ENCODE measurements around the gene KISS1R.
"Not testable (repeated sequence)": the region's sequence is repeated elsewhere in the genome, so short reads cannot be mapped to it uniquely, and the experiment has no call there.

The KISS1R gene

GRCh38 chr19:882871-883497 is 34.1 kb upstream of the KISS1R start:
- no peak for DNase-seq

DNA sequence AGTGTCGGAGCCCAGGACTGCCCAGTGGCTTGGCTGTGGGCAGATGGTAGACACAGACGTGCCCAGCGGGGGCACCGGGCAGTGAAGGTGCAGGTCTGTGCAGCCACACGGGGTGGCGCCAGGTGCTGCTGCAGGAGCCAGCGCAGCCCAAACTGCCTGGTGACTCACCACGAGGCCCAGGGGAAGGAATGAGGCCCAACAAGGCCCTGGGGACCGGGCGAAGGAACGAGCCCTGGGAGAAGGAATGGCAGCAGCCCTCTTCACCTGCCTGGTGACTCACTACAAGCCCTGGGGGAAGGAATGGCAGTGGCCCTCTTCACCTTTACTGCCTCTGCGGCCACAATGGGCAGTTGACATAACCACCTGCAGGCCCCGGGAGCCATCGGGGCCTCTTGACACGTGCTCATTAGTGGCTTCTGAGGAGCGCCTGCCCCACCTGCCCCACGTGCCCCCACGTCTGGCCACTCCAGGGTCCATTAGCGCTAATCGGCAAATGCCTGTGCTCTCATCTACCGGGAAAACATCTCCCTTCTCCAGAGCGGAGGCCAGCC is 33.4 kb upstream of the KISS1R start:
- no peak for DNase-seq

DNA sequence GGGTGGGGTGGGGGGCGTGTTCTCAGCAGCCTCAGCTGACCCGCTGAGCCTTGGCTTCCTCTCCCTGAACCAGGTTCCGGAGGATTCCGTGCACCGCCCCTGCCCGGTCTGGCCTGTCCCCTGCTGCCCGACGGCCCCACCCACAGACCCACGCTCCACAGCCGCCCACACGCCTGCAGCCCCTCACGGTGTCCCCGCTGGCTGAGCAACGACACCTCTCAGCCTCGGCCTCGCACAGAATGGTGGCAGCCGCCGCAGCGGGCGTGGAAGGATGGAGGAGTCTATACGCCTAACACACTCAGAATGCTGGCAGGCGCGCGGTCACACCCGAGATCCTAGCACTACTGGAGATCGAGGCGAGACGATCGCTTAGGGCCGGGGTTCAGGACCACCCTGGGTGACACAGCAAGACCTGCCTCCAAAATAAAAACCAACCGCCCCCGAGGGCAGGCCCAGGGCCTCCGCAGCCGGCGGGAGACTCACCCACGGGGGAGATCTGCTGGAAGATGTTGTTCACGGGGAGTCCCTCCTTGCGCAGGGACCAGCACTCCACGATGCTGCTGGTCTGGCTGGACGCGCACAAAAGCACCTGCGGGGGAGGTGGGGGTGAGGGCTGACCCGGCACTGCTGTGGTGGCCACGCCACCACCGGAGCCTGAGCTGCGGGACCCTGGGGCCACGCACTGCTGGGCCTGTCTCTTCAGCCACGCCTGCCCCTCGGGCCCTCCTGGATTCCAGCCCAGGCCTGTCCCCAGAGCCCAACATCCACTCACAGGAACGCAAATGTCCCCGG is 32.5 kb upstream of the KISS1R start:
- no peak for DNase-seq

DNA sequence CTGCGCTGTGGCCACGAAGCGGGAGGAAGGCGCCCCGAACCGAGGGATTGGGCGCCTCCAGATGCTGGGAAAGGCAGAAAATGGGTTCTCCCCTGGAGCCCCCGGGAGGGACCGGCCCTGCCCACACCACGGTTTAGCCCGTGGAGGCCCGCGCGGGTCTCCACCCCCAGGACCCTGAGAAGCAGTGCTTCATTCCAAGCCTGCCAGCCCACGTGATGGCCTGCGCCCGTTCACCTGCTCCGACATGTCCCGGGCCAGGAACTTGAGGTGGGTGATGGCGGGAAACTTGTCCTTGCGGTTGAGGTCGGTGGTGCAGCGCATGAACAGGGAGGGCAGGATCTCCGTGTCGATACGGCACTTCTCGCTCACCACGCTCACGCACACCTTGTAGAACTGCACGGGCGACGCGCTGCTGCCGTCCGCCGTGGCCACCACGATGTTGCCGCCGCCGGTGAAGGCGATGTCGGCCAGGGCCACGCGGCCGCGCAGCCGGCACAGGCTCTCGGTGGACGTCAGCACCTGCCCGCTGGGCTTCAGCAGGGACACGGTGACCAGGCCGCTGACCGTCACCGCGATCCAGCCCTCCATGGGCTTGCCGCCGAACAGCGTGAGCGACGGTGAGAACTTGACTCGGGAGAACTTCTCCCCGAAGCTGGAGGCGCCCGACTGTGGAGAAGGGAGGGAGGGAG is 31.5 kb upstream of the KISS1R start:
- DNase-seq = no peak

GRCh38 chr19:887072-887471 is 30.1 kb upstream of the KISS1R start:
- DNase-seq = no peak

DNA sequence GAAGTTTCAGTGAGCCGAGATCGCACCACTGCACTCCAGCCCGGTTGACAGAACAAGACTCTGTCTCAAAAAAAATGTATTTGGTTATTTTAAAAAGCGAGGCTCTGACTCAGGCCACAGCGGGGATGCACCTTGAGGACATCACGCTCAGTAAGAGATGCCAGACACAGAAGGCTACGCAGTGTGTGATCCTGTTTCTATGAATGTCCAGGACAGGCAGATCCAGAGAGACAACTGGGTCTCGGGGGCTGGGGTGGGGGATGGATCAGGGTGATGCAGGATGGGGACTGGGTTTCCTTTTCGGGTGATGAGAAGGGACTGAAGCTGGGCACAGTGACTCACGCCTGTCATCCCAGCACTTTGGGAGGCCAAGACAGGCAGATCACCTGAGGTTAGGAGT is 29.5 kb upstream of the KISS1R start:
- no peak for DNase-seq

DNA sequence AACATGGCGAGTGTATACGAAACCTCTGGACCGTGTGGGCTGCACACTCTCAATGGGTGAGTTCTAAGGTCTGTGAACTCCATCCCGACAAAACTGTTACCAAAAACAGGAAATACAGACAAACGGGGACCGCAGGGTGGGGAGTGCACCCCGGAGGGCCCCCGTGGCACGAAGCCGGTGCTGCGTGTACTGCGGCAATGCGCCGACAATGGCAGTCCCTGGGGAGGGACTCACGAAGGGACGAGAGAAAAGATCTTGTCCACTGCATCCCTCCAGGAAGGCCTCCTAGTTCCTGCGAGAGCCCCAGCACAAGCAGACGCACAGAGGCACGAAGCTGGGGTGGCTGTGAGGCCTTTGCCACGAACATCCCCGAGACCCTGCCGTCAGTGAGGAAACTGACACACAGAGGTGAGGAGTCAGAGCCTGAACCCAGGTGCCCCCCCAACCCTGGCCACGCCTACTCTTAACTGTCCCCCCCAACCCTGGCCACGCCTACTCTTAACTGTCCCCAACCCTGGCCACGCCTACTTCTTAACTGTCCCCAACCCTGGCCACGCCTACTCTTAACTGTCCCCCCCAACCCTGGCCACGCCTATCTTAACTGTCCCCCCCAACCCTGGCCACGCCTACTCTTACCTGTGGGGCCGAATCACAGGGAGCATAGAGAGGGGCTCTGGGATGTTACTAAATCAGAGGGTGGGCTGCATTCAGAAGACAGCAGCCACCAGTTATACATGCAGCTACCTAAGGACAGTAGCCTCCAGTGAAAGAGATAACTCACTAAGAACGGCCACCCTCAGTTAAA is 28.4 kb upstream of the KISS1R start:
- DNase-seq = no peak

DNA sequence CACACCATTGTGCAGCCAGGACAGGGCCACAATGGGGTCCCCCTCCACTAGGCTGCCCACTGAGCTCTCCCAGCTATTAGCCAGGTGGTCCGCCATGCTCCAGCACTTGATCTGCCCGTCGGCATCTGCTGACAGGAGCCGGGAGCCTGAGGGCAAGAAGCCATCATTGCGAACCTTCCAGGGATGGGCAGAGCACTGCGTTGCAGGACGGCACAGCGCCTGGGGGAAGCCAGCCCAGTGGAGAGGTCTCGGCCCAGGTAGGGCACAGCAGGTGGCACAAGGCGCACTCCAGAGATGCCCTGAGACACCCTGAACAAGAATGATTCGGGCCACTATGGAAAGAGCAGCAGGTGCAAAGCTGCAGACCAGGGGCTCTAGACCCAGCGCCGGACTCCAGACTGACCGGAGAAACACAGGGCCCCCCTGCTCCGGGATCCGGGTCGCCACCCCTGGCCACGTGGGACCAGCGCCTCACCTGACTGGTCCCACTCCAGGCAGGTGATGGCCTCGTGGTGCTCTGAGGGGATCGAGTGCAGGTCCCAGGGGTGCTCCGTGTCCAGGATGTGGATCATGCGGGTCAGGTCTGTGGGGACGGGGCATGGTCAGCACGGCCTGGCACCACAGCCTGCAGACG is 27.4 kb upstream of the KISS1R start:
- DNase-seq = no peak

DNA sequence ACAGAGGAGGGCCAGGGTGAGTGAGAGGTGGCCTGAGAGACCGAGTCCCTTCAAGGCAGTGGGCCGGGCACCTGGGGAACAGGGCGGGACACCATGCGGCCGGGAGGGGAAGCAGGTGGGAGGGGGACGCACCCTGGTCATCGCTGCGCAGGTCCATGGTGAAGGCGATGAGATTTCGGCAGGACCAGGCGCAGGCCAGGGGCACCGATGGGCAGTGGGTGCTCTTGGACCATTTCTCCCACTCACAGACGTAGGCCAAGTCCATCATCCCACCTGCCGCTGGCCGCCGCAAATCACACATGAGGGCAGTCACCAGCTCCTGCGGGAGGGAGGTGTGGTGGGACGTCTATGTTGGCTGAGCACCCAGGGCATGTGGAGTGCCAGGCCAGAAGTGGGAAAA is 26.3 kb upstream of the KISS1R start:
- no peak for DNase-seq

- DNase-seq = not testable (repeated sequence)
These were observed 25.5 kb upstream of the KISS1R start for GRCh38 chr19:891421-892200.

DNA sequence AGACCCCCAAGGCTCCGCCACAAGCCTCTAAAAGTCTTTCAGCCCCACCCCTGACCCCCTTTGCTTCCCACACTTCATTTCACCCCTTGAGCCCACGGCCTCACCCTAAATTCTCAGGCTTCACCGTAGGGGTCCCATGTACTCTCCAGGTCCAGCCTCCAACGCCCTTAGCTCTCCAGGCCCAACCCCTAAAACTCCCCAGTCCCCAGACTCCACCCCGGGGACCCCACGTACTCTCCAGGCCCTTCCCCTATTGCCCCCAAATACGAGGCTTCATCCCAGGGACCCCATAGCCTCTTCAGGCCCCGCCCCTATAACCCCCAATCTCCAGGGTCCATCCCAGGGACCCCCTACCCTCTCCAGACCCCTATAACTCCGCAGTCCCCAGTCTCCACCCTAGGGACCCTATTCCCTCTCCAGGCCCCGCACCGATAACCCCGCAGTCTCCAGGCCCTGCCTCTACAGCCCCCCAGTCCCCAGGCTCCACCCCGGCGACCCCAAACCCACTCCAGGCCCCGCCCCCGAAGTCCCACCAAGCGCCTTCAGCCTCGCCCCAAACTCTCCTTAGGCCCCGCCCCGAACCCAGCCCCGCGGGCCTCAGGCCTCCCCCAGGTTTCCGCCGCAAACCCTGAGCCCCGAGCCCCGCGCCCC is 24.8 kb upstream of the KISS1R start:
- DNase-seq = no peak

DNA sequence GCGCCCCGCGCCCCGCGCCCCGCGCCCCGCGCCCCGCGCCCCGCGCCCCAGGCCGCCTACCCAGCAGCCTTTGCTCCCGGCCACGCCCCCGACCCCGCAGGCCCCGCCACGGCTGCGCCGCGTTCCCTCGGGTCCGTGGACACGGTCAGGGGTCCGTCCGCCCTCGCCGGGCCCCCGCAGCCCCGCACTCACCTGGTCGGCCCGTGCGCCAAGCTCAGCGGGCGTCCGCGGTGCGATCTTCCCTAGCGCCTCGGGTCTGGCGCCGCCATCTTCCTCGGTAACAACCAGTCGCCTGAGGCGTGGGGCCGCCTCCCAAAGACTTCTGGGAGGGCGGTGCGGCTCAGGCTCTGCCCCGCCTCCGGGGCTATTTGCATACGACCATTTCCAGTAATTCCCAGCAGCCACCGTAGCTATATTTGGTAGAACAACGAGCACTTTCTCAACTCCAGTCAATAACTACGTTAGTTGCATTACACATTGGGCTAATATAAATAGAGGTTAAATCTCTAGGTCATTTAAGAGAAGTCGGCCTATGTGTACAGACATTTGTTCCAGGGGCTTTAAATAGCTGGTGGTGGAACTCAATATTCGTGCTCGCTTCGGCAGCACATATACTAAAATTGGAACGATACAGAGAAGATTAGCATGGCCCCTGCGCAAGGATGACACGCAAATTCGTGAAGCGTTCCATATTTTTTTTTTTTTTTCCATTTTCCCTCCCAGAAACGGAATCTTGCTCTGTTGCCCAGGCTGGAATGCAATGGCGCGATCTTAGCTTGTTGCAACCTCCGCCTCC is 24.0 kb upstream of the KISS1R start, which contains the start of the genes MED16 and RNU6-9:
Gene MED16 (minus strand): TSS at position 294 of the 796 bp plus-strand sequence. CDS start 2,056 bp downstream, outside the sequence.
Gene RNU6-9 (plus strand): TSS at position 591 of the 796 bp plus-strand sequence.
- DNase-seq = peak; percentile 95

- no peak for DNase-seq
These were observed 20.7 kb upstream of the KISS1R start for GRCh38 chr19:896434-896833.

DNA sequence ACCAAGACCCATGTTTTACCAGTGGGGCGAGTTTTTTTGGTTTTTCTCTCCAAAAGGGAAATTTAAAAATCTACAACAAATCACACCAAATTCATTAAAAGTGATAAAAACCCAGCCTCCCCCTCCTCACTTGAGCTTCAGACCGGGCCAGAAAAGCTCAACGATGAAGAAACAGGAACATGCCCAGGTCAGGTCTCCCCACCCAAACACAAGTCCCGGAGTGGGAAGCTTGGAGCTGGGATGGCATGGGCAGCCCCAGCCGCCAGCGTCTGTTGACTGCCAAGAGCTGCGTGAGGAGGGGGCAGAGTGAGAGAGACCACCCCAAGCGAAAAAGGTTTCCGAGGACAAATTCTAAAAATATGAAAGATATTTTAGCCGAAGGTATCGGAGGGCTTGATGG is 20.1 kb upstream of the KISS1R start:
- DNase-seq = no peak

DNA sequence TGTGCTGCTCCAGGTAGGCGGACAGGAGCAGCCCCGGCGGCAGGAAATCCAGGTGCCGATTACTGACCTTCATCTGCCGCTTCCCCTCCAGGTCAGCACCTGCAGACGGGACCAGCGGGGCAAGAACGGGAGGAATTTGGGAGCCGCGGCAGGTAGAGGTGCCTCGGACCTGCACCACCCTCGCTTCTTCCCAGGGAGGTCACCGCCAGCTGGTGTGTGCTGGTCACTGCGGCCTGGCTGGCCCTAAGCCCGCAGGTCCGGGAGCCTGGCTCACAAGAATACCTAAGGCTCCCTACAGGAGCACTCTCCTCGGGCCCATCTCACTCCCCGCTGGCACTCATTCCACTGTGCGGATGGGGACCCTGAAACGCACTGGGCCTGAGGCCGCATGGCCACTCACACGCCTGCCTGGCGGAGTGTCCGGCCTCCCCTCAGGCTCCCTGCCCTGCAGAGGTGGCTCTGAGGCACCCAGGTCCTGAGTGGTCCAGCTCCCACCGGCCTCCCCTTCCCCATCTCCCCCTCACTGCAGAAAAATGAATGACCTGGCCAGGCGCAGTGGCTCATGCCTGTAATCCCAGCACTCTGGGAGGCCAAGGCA is 19.6 kb upstream of the KISS1R start:
- DNase-seq = no peak

GRCh38 chr19:898663-899062 is 18.5 kb upstream of the KISS1R start:
- DNase-seq = no peak

GRCh38 chr19:899336-900042 is 17.6 kb upstream of the KISS1R start:
- DNase-seq = no peak

- no peak for DNase-seq
These were observed 17.2 kb upstream of the KISS1R start for GRCh38 chr19:900043-900301.

Measured in MV-4-11 (cell line).